Retinal pigment epithelial cell (primary cell): ENCODE results near the gene NOG.

Source experiments
- DNase-seq: peaks from one replicate; pipeline ENCODE4 v3.0.0-alpha.2; 2010; ENCODE audit warnings: low read depth
- H3K4me3 ChIP-seq: 2 replicates; pipeline ENCODE4 v1.5.1; 2011; ENCODE audit warnings: mild to moderate bottlenecking, low read length, control low read depth, moderate library complexity
- CTCF ChIP-seq: conservative IDR thresholded peaks from 2 replicates; pipeline ENCODE4 v1.5.1; 2011; ENCODE audit warnings: low read depth, low read length, control low read depth, inconsistent platforms

Gene NOG

DNA sequence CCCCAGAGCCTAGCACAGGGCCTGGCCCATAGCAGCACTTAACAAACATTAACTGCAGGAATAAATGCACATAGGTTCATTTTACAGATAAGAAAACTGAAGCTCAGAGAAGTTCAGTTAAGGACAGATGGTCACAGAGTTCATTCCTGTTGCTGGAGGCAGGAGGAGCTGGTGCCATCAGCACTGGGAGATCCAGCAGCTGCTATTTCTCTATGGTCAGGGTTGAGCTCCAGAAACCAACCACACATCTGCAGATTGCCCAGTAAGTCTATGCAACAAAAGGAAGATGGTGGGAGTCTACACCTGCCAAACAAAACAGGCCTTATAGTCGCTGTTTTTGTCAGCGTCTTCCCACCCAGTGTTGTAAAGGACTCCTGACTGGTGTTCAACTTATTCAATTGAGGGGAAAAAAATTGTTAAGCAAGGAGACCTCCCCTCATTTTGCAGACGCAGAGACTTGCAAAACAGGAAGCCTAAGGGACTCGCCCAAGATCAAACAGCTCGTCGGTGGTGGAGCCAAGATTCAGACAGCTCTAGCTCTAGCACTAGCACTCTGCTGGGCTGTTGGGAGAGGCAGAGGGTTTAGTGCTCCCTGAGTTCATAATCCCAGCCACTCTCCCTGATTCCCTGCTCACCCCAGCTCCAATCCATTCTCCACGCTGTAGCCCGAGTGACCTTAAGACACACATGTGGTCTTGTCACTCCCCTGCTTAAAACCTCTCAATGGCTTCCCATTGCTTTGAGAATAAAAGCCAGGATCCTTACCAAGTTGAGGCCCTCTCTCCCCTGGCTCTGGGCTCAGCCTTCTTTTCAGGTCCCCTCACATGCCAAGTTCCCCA is 9.0 kb downstream of the NOG start:
- TF ChIP-seq CTCF = no peak
- H3K4me3 ChIP-seq = no peak overlapping the region
- no peak for DNase-seq

- TF ChIP-seq CTCF = no peak
- no peak for DNase-seq
- no peak overlapping the region for H3K4me3 ChIP-seq
Observed at GRCh38 chr17:56603486-56604238, 10.2 kb downstream of the NOG start.

DNA sequence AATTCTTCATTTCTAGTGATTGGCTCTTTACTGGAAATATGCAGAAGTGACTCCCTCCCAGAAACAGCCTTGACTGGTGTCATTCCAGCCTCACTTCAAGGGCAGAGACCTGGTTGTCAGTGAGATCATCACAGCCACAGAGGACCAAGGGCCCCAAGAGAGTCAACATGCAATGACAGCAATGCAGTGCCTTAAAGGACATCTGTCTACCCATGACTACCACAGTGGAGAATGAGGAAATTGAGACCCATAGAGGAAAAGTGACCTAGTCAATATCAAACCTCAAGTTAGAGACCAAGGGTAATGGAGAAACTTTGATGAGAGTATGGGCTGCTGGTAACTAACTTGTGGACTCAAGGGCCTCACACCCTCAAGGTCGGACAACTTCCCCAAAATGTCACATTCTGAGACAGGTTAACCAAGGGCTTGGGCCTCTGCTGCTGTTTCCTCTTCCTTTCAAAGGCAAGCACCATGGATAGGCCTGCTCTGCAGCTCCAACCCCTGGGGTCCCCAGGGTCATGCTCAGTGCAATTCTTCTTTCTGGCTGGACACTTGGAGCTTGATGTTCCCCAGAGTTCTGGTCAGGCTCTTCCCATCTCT is 11.3 kb downstream of the NOG start:
- DNase-seq = no peak
- no peak overlapping the region for H3K4me3 ChIP-seq
- TF ChIP-seq CTCF = no peak

DNA sequence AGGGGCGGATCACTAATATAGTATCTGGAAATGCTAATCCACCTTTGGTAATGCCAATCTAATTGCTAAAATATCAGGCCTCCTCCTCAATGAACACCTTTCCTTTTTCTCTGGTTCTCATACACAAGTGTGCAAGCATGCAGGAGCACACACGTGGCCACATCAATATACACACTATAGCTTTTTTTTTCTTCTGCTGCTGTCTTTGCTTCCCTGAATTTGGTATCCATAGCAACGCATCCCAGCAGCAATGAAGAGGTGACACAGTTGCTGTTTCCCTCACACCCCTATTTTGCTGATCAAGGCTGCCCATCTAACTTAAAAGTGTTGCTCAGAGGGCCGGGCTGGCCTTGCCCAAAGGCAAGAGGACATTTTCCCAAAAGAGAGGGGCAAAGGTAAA is 15.4 kb downstream of the NOG start:
- DNase-seq = no peak
- TF ChIP-seq CTCF = no peak
- no peak overlapping the region for H3K4me3 ChIP-seq

GRCh38 chr17:56610321-56610720 is 16.8 kb downstream of the NOG start:
- no peak overlapping the region for H3K4me3 ChIP-seq
- no peak for DNase-seq
- TF ChIP-seq CTCF = no peak

GRCh38 chr17:56613131-56613530 is 19.6 kb downstream of the NOG start:
- no peak overlapping the region for H3K4me3 ChIP-seq
- no peak for TF ChIP-seq CTCF
- no peak for DNase-seq
